ENCODE data around the gene IRS2.

Gene IRS2

DNA sequence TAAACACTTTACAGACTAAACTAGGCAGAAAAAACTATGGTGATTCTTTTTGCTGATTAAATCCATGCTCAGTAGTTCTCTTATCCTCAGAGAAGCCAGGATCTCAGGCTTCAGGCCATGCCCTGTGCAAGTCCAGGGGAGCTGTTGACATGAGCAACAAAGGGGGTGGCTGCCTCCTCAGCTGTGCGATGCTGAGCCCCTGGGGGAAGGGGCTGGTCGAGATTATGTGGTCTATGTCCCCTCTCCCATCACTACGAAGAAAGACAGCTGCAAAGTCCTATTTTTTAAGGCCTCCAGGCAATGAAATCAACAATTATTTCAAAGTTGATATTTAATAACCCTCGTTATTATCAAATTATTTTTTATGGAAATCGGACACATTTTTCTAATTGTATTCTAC, 37.0 kb downstream of the IRS2 start:
- no peak overlapping the region for H3K4me3 ChIP-seq (ENCODE audit: low read depth in 1 of 5, low read length in 5 of 5)
- H3K27ac ChIP-seq (ENCODE audit: low read depth, low read length), result no peak overlapping the region
- H3K4me1 ChIP-seq (ENCODE audit: control insufficient read depth in 5 of 5, insufficient read depth in 5 of 5, low read length in 5 of 5), result peaks cover 0 to 7% (median 6%) of the 10 kb centered on the region in 5 donors
- peaks cover 9 to 23% (median 13%) of the 10 kb centered on the region in 5 donors for H3K36me3 ChIP-seq (ENCODE audit: control insufficient read depth in 5 of 5, insufficient read depth in 5 of 5, low read length in 5 of 5)
- H3K9ac ChIP-seq (ENCODE audit: low read length in 5 of 5), result no peak overlapping the region
- no peaks in the 10 kb centered on the region for H3K9me3 ChIP-seq (ENCODE audit: control insufficient read depth in 5 of 5, low read length in 5 of 5)
- H3K27me3 ChIP-seq (ENCODE audit: control insufficient read depth in 5 of 5, insufficient read depth in 4 of 5, low read length in 5 of 5), result no peaks in the 10 kb centered on the region

DNA sequence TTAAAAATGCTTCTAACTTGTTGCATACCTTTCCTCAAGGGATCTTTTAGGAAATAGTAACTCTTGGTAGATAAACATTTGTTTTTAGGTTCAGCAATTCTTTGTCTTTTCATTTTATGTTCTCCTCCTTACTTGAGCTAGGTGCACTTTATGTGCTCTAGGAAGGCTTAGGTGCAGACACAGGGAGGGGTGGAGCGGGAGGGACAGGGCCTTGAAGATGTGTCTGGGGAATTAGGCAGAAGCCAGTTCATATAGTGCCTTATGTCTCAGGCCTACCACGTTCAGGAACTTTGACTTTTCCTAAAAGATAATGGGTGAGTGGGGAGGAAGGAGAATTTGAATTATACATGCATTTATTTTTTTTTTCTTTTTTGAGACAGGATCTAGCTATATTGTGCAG, 37.7 kb downstream of the IRS2 start:
- no peak overlapping the region for H3K9ac ChIP-seq (ENCODE audit: low read length in 5 of 5)
- no peak overlapping the region for H3K4me3 ChIP-seq (ENCODE audit: low read depth in 1 of 5, low read length in 5 of 5)
- peaks cover 0 to 14% (median 13%) of the 10 kb centered on the region in 5 donors for H3K4me1 ChIP-seq (ENCODE audit: control insufficient read depth in 5 of 5, insufficient read depth in 5 of 5, low read length in 5 of 5)
- no peak overlapping the region for H3K27ac ChIP-seq (ENCODE audit: low read depth, low read length)
- no peaks in the 10 kb centered on the region for H3K9me3 ChIP-seq (ENCODE audit: control insufficient read depth in 5 of 5, low read length in 5 of 5)
- no peaks in the 10 kb centered on the region for H3K27me3 ChIP-seq (ENCODE audit: control insufficient read depth in 5 of 5, insufficient read depth in 4 of 5, low read length in 5 of 5)
- peaks cover 3 to 16% (median 11%) of the 10 kb centered on the region in 5 donors for H3K36me3 ChIP-seq (ENCODE audit: control insufficient read depth in 5 of 5, insufficient read depth in 5 of 5, low read length in 5 of 5)

DNA sequence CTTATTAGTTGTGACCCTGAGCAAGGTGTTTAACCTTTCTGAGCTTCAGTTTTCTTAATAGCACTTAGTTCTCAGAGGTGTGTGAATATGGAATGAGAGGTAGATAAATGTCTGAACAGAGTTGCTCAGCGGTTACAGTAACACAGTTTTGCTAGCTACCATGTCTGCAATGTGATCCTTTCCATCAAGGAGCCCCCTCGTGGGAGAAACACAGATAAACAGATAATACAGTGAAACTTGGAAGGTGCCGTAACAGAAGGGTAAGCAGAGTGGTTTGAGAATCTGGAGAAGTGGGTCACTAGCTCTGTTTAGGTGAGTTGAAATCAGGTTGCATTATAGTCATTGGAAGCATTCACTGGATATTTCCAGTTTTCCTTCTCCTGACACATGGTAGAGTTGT, 38.9 kb downstream of the IRS2 start:
- Histone ChIP-seq H3K27me3 (ENCODE audit: control insufficient read depth in 5 of 5, insufficient read depth in 4 of 5, low read length in 5 of 5) (no peaks in the 10 kb centered on the region), H3K27ac (ENCODE audit: low read depth, low read length) (no peak overlapping the region), H3K9ac (ENCODE audit: low read length in 5 of 5) (no peak overlapping the region), H3K9me3 (ENCODE audit: control insufficient read depth in 5 of 5, low read length in 5 of 5) (no peaks in the 10 kb centered on the region), H3K36me3 (ENCODE audit: control insufficient read depth in 5 of 5, insufficient read depth in 5 of 5, low read length in 5 of 5) (peaks cover 0 to 9% (median 6%) of the 10 kb centered on the region in 5 donors), H3K4me1 (ENCODE audit: control insufficient read depth in 5 of 5, insufficient read depth in 5 of 5, low read length in 5 of 5) (peaks cover 0 to 14% (median 14%) of the 10 kb centered on the region in 5 donors), H3K4me3 (ENCODE audit: low read depth in 1 of 5, low read length in 5 of 5) (no peak overlapping the region)

DNA sequence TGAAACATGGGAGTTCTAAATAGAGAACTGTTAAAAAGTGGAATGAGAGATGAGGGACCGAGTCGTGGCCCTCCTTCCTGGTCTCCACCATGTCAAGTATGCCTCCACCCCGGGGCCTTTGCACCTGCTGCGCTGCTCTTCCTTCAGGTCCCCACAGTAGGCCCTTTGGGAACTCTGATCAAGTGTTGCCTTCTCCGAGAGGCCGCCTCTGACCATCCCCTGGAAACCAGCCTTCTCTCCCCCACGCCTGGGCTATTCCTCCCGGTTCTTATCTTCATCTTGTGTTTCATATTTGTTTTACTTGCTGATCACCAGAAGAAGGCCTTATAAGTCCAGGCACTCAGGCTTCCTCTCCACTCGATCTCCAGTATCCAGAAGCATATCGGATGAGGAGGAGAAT, 40.0 kb downstream of the IRS2 start:
- Histone ChIP-seq H3K36me3 (ENCODE audit: control insufficient read depth in 5 of 5, insufficient read depth in 5 of 5, low read length in 5 of 5) (no peaks in the 10 kb centered on the region), H3K4me3 (ENCODE audit: low read depth in 1 of 5, low read length in 5 of 5) (no peak overlapping the region), H3K27me3 (ENCODE audit: control insufficient read depth in 5 of 5, insufficient read depth in 4 of 5, low read length in 5 of 5) (no peaks in the 10 kb centered on the region), H3K9ac (ENCODE audit: low read length in 5 of 5) (no peak overlapping the region), H3K27ac (ENCODE audit: low read depth, low read length) (no peak overlapping the region), H3K9me3 (ENCODE audit: control insufficient read depth in 5 of 5, low read length in 5 of 5) (no peaks in the 10 kb centered on the region), H3K4me1 (ENCODE audit: control insufficient read depth in 5 of 5, insufficient read depth in 5 of 5, low read length in 5 of 5) (peaks cover 0 to 14% (median 14%) of the 10 kb centered on the region in 5 donors)

DNA sequence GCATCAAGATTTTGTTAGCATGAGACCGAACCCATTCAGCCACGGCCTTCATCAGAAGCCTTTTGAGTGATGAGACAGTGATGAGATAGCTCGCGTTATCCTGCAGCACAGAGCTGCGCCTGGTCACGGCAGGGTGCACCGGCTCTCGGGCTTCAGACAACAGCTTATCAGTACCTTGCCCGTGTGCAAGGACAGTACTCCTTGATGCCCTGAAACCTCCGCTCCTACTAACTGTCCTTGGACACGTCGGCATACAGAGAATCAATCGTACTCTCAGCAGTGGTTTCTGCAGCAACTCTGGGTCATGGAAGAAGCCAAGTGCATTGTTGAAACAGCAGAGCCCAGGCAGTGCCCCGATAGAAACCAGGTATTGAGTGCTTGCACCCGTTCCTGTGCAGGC, 40.7 kb downstream of the IRS2 start:
- Histone ChIP-seq H3K27me3 (ENCODE audit: control insufficient read depth in 5 of 5, insufficient read depth in 4 of 5, low read length in 5 of 5) (no peaks in the 10 kb centered on the region), H3K9me3 (ENCODE audit: control insufficient read depth in 5 of 5, low read length in 5 of 5) (no peaks in the 10 kb centered on the region), H3K9ac (ENCODE audit: low read length in 5 of 5) (no peak overlapping the region), H3K4me1 (ENCODE audit: control insufficient read depth in 5 of 5, insufficient read depth in 5 of 5, low read length in 5 of 5) (peaks cover 0 to 14% (median 14%) of the 10 kb centered on the region in 5 donors), H3K4me3 (ENCODE audit: low read depth in 1 of 5, low read length in 5 of 5) (no peak overlapping the region), H3K36me3 (ENCODE audit: control insufficient read depth in 5 of 5, insufficient read depth in 5 of 5, low read length in 5 of 5) (no peaks in the 10 kb centered on the region), H3K27ac (ENCODE audit: low read depth, low read length) (no peak overlapping the region)

GRCh38 chr13:109745060-109745459, 41.3 kb downstream of the IRS2 start:
- Histone ChIP-seq H3K27me3 (ENCODE audit: control insufficient read depth in 5 of 5, insufficient read depth in 4 of 5, low read length in 5 of 5) (no peaks in the 10 kb centered on the region), H3K36me3 (ENCODE audit: control insufficient read depth in 5 of 5, insufficient read depth in 5 of 5, low read length in 5 of 5) (no peaks in the 10 kb centered on the region), H3K4me1 (ENCODE audit: control insufficient read depth in 5 of 5, insufficient read depth in 5 of 5, low read length in 5 of 5) (peaks cover 0 to 19% (median 14%) of the 10 kb centered on the region in 5 donors), H3K4me3 (ENCODE audit: low read depth in 1 of 5, low read length in 5 of 5) (no peak overlapping the region), H3K9ac (ENCODE audit: low read length in 5 of 5) (no peak overlapping the region), H3K9me3 (ENCODE audit: control insufficient read depth in 5 of 5, low read length in 5 of 5) (no peaks in the 10 kb centered on the region), H3K27ac (ENCODE audit: low read depth, low read length) (no peak overlapping the region)

- H3K36me3 ChIP-seq (ENCODE audit: control insufficient read depth in 5 of 5, insufficient read depth in 5 of 5, low read length in 5 of 5), result no peaks in the 10 kb centered on the region
- peaks cover 0 to 19% (median 14%) of the 10 kb centered on the region in 5 donors for H3K4me1 ChIP-seq (ENCODE audit: control insufficient read depth in 5 of 5, insufficient read depth in 5 of 5, low read length in 5 of 5)
- no peaks in the 10 kb centered on the region for H3K9me3 ChIP-seq (ENCODE audit: control insufficient read depth in 5 of 5, low read length in 5 of 5)
- H3K27me3 ChIP-seq (ENCODE audit: control insufficient read depth in 5 of 5, insufficient read depth in 4 of 5, low read length in 5 of 5), result no peaks in the 10 kb centered on the region
- H3K4me3 ChIP-seq (ENCODE audit: low read depth in 1 of 5, low read length in 5 of 5), result peak overlapping the region in 3 of 5 donors; percentile 29 to 31 (median 31)
- H3K27ac ChIP-seq (ENCODE audit: low read depth, low read length), result no peak overlapping the region
- no peak overlapping the region for H3K9ac ChIP-seq (ENCODE audit: low read length in 5 of 5)
Observed at GRCh38 chr13:109744512-109745051, 41.8 kb downstream of the IRS2 start.

DNA sequence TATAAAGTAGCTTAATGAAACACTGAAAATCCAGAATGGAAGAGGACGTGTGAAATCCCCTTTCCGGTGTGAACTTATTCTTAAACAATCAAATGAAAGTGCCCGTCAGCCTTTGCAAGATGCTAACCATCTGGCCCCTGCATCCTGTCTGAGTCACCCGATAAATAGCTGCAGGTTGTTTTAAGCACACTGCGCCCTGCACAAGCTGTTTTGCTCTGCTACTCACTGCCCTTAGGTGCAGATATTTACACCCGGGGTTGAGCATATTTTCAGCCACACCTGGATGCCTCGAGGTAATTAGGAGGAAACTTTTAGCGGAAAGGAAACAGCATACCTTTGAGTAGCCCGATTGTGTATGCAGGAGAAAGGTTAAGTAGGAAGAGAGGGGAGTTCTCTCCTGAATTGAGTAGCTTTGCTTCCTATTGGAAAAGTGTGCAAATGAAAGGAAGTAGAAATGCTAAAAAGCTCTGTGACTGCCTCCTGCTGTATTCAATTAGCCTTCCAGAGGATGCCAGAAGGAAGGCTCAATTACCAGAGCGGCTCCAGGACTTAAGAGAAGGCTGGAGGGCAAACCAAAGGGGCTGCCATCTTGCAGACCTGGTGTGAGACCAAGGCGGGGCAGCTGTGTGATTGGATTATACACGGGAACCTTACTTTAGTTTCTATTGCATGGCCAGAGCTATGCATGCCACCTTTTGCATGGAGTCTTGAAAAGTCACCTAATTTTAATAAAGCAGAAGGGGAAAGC, 42.5 kb downstream of the IRS2 start:
- H3K4me3 ChIP-seq (ENCODE audit: low read depth in 1 of 5, low read length in 5 of 5), result peak overlapping the region in 2 of 5 donors; percentile 31
- peaks cover 0 to 19% (median 14%) of the 10 kb centered on the region in 5 donors for H3K4me1 ChIP-seq (ENCODE audit: control insufficient read depth in 5 of 5, insufficient read depth in 5 of 5, low read length in 5 of 5)
- H3K36me3 ChIP-seq (ENCODE audit: control insufficient read depth in 5 of 5, insufficient read depth in 5 of 5, low read length in 5 of 5), result no peaks in the 10 kb centered on the region
- H3K27ac ChIP-seq (ENCODE audit: low read depth, low read length), result no peak overlapping the region
- no peaks in the 10 kb centered on the region for H3K9me3 ChIP-seq (ENCODE audit: control insufficient read depth in 5 of 5, low read length in 5 of 5)
- H3K9ac ChIP-seq (ENCODE audit: low read length in 5 of 5), result no peak overlapping the region
- H3K27me3 ChIP-seq (ENCODE audit: control insufficient read depth in 5 of 5, insufficient read depth in 4 of 5, low read length in 5 of 5), result no peaks in the 10 kb centered on the region

DNA sequence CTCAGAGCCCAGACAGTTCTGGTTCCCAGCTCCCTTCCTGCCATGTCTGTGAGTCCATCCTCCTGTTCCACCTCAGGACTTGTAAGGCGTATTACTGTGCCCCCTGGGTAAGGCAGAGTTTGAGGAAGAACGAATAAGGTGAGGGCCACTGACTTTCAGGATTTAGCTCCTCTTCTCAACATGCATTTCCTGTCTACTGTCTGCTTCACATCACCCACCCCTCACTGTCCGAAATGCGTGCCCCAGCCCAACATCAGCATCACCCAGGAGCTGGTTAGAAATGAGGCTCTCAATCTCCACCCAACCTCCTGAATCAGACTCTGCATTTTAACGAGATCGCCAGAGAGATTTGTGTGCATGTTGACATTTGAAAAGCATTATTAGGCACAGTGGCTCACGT, 44.4 kb downstream of the IRS2 start:
- Histone ChIP-seq H3K4me1 (ENCODE audit: control insufficient read depth in 5 of 5, insufficient read depth in 5 of 5, low read length in 5 of 5) (peaks cover 0 to 19% (median 14%) of the 10 kb centered on the region in 5 donors), H3K4me3 (ENCODE audit: low read depth in 1 of 5, low read length in 5 of 5) (no peak overlapping the region), H3K9ac (ENCODE audit: low read length in 5 of 5) (no peak overlapping the region), H3K36me3 (ENCODE audit: control insufficient read depth in 5 of 5, insufficient read depth in 5 of 5, low read length in 5 of 5) (no peaks in the 10 kb centered on the region), H3K27ac (ENCODE audit: low read depth, low read length) (no peak overlapping the region), H3K27me3 (ENCODE audit: control insufficient read depth in 5 of 5, insufficient read depth in 4 of 5, low read length in 5 of 5) (peaks cover 0 to 3% (median 0%) of the 10 kb centered on the region in 5 donors), H3K9me3 (ENCODE audit: control insufficient read depth in 5 of 5, low read length in 5 of 5) (no peaks in the 10 kb centered on the region)

DNA sequence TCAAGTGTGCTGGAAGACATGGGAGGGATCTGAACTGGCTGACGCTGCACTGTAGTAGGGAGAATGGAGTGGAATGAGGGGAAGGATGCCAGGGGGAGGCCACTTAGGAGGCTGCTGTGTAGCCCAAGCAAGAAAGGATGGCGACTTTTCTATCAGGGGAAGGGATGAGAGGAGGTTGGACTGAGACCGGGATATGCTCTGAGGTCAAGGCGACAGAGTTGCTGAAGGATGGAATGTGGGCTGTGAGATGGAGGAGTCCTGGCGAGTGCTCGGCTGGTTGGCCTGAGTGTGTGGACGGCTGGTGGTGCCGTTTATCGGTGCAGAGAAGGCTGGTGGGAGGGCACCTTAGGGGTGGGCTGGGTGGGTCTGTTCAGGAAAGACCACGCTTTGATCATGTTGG, 45.7 kb downstream of the IRS2 start:
- Histone ChIP-seq H3K9ac (ENCODE audit: low read length in 5 of 5) (no peak overlapping the region), H3K4me1 (ENCODE audit: control insufficient read depth in 5 of 5, insufficient read depth in 5 of 5, low read length in 5 of 5) (peaks cover 0 to 19% (median 14%) of the 10 kb centered on the region in 5 donors), H3K27ac (ENCODE audit: low read depth, low read length) (no peak overlapping the region), H3K4me3 (ENCODE audit: low read depth in 1 of 5, low read length in 5 of 5) (no peak overlapping the region), H3K9me3 (ENCODE audit: control insufficient read depth in 5 of 5, low read length in 5 of 5) (no peaks in the 10 kb centered on the region), H3K27me3 (ENCODE audit: control insufficient read depth in 5 of 5, insufficient read depth in 4 of 5, low read length in 5 of 5) (peaks cover 0 to 3% (median 0%) of the 10 kb centered on the region in 5 donors), H3K36me3 (ENCODE audit: control insufficient read depth in 5 of 5, insufficient read depth in 5 of 5, low read length in 5 of 5) (no peaks in the 10 kb centered on the region)

All from subcutaneous abdominal adipose tissue (tissue), 5 donors.